GM21423 (cell line): Measurements from ENCODE around the gene HIBCH.
A peak's percentile ranks its signal among the peaks of the same experiment; 100 is the strongest.
"Not testable (repeated sequence)": the region's sequence is repeated elsewhere in the genome, so short reads cannot be mapped to it uniquely, and the experiment has no call there.

ENCODE experiments used
- ATAC-seq: cut with Tn5 transposase; IDR thresholded peaks from one replicate; pipeline ENCODE4 v1.9.1; 2021; ENCODE audit warnings: mild to moderate bottlenecking, moderate library complexity; ENCODE audit not compliant: unreplicated experiment

Gene HIBCH

DNA sequence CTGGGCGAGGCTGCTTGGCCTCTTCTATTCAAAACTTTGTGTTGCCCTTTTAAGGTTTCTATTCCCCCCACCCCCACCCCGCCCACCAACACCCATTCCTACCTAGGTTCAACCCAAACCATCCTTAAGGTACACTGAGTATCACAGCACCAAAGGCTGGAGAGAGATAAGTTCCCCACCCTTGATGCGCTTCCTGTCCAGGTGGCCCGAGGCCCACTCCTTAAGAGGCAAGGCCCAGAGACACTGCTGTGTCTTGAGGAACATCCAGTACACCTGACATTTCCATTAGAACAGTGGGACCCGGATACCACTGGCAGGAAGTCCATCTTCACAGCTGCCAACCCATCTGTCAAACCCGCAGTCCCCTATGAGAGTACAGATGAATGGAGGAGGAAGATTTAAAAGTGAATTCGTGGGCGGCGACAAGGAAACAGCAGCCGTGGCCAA is 23.5 kb upstream of the HIBCH start:
- no peak for ATAC-seq

DNA sequence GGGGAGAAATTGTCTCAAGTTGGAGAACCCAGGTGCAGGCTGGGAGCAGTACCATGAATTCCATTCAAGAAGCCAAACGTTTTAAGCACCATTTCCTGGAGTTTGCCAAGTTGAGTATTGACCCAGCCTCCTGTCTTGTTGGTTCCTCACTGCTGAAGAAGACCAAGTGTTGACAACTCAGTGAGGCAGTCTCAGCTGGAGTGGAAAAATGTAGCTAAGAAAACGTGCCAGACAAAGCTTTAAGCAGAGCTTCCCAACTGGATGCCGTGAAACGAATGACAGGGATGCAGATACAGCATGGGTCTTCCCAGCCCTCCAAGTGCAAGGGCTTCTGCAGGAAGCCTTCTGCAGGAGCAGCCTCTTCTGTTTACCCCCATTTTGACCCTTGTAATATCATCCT is 23.0 kb upstream of the HIBCH start:
- ATAC-seq = no peak

GRCh38 chr2:190340369-190340768 is 20.7 kb upstream of the HIBCH start:
- no peak for ATAC-seq

GRCh38 chr2:190339394-190339793 is 19.8 kb upstream of the HIBCH start:
- no peak for ATAC-seq

DNA sequence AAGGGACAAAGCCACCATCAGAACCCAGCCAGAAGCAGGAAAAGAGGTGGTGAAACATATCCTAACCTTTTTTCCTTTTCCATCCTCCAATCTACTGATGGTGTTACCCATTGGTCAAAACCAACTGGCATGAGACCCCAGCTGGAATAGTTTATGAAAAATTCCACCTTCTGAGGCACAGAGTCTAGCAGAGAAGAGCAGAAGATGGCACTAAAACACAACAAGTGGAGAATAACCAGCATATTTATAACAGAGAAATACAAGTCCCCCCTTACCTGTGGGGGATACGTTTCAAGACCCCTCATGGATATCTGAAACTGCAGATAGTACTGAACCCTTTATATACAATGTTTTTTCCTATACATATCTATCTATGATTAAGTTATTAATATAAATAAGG is 18.8 kb upstream of the HIBCH start:
- no peak for ATAC-seq

DNA sequence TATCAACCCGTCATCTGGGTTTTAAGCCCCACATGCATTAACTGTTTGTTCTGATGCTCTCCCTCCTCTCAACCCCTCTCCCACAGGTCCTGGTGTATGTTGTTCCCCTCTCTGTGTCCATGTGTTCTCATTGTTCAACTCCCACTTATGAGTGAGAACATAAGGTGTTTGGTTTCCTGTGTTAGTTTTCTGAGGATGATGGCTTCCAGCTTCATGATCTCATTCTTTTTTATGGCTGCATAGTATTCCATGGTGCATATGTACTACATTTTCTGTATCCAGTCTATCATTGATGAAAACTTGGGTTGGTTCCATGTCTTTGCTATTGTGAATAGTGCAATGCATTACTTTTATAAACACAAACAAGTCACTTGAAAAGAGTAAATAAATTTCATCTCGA is 16.8 kb upstream of the HIBCH start:
- no peak for ATAC-seq

- ATAC-seq = not testable (repeated sequence)
These were observed 16.0 kb upstream of the HIBCH start for GRCh38 chr2:190335584-190335983.

DNA sequence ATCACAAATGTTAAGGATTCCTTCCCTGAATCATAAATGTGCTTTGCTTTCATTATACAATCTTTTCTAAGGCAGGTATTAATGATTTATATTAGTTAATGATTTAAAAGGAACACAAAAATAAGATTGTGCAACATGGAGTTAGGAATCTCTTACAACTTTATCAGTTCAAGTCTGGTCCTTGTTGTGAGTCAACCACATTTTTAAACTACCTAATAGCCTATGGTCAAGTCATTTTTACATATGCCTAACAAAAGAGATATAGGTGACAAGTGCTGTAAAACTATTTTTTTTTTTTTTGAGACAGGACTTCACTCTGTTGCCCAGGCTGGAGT is 15.6 kb upstream of the HIBCH start:
- no peak for ATAC-seq

GRCh38 chr2:190334479-190335224 is 15.0 kb upstream of the HIBCH start:
- ATAC-seq = no peak

GRCh38 chr2:190333928-190334327 is 14.3 kb upstream of the HIBCH start:
- ATAC-seq = no peak

DNA sequence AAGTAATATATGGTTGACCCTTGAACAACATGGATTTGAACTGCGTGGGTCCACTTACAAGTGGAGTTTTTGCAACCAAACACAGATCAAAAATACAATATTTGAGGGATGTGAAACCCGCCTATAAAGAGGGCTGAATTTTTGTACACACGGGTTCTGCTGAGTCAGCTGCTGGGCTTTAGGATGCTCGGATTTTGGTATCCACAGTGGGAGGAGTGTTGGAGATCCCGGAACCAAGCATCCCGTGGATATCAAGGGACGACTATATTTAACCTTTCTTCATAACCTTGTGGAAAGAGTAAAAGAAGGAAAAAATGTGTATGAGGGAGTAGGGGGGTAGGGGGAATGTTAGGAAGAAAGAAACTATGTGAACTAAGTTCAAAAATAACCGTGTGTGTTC is 13.8 kb upstream of the HIBCH start:
- no peak for ATAC-seq

GRCh38 chr2:190328573-190329147 is 9.0 kb upstream of the HIBCH start:
- no peak for ATAC-seq

DNA sequence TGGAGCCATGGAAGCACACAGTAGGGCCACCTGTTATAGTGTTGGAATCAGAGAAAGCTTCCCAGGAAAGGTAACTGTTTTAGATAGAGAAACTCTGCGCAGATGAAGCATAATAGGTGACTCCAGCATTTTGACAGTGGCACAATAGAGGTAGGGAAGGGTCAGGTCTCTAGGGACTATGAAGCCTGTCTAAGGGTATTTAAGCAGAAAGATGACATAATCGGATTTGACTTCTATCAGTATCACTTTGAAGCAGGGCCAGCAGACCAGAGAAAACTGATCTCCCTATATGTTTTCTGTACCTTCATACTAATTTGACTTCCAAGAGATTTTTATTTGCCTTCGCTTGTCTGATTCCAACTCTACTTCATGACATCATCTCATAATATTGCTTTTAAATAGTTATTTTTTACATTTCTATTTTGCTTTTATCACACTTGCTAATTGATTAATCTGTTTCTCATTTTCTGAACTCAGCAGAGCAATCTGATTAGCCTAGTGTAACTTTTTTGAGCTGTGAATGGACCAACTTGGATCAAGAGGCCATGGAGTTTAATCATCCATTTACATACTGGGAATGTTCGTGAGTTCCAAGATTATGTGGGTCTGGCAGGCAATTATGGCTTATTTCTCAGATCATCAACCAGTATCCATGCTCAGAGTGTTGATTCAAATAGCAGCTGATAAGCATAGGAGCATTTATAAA is 8.4 kb upstream of the HIBCH start:
- ATAC-seq = no peak

GRCh38 chr2:190325588-190325987 is 6.0 kb upstream of the HIBCH start:
- no peak for ATAC-seq

GRCh38 chr2:190323406-190323805 is 3.8 kb upstream of the HIBCH start:
- no peak for ATAC-seq

DNA sequence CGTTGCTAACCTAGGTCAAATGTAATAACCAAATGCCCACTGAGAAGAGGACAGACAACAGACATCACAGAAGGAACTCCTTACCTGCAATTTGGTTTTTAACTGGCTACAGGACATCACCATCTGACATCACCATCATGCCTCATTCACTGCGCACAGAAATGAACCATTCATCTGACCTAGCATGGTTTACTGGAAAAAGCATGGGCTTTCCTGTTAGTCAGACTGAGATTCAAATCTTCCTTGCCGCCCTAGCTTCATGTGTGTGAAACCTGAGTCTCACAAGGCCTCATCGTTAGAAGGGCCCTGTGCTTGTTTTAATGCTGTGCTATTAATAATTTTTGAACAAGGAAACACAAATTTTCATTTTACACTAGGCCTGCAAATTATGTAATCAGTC is 1.1 kb upstream of the HIBCH start:
- no peak for ATAC-seq

DNA sequence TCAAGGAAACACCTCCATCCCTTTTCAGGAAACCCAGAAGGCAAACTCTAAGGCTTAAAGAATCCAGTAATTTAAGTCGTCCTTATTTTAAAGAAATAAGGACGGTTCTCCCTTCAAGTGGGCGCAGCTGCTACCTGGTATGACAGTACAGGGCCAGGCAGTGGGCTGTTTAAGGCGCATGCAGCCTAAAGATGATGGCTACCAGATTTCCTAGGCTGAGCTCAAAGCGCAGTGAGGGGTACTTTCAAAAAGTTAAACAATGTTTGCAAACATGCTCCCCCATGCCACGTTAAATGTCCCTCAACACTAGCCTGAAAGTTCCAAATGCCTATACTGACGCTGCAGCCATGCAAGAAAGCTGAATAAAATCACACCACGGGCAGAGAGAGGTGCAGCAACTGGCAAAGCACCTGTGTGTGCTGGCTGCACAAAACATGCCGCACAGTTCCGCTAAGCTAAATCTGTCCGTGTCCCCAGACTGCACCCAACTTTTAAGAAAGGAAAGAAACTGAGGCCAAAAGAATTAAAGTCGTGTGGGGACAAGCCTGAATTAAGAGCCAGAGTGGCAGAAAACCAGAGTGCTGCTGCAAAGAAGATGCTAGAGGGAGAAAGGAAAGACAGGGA is 583 bp downstream of the HIBCH start:
- ATAC-seq = peak; percentile 33

- no peak for ATAC-seq
These were observed 1.1 kb downstream of the HIBCH start for GRCh38 chr2:190318514-190318913.

- no peak for ATAC-seq
These were observed 4.4 kb downstream of the HIBCH start for GRCh38 chr2:190315273-190315672.

- ATAC-seq = no peak
These were observed 5.7 kb downstream of the HIBCH start for GRCh38 chr2:190313880-190314279.

DNA sequence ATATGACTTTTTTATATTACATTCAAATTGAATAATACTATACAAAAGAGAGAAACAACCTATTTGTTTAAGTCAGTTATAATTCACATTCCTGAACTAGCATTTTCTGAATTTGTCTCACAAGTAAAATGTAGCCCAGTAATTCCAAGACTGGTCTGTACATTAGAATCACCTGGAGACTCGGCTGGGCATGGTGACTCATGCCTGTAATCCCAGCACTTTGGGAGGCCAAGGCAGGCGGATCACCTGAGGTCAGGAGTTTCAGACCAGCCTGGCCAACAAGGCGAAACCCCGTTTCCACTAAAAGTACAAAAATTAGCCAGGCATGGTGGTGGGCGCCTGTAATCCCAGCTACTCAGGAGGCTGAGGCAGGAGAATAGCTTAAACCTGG is 7.0 kb downstream of the HIBCH start:
- not testable (repeated sequence) for ATAC-seq
